Neural crest cell (in vitro differentiated cells): ENCODE measurements around the gene GALNT13. TPM values are rescaled to one million over a fixed set of nuclear protein-coding genes. Genes with fewer than 3 reads are reported as not detected.

Source experiments
- DNase-seq: peaks from one replicate; pipeline ENCODE4 v3.0.0; 2021; ENCODE audit warnings: low read depth, mixed read lengths, low spot score
- H3K27ac Mint-ChIP-seq: one replicate; pipeline ENCODE4 v1.8.0; 2021; ENCODE audit warnings: mild to moderate bottlenecking, mixed read lengths; ENCODE audit not compliant: unreplicated experiment
- H3K27me3 Mint-ChIP-seq: 2 replicates; pipeline ENCODE4 v1.8.0; 2021; ENCODE audit warnings: low read depth, mild to moderate bottlenecking, mixed read lengths
- H3K36me3 Mint-ChIP-seq: 2 replicates; pipeline ENCODE4 v1.8.0; 2021; ENCODE audit warnings: low read depth, mild to moderate bottlenecking, mixed read lengths
- H3K4me1 Mint-ChIP-seq: 2 replicates; pipeline ENCODE4 v1.8.0; 2021; ENCODE audit warnings: mixed read lengths
- H3K4me3 Mint-ChIP-seq: one replicate; pipeline ENCODE4 v1.8.0; 2021; ENCODE audit warnings: mild to moderate bottlenecking, mixed read lengths
- H3K9me3 Mint-ChIP-seq: 2 replicates; pipeline ENCODE4 v1.8.0; 2021; ENCODE audit warnings: mixed read lengths
- CTCF ChIP-seq: fragments of 200-600 bp; sonication (generic); conservative IDR thresholded peaks from 2 replicates; pipeline ENCODE4 v1.5.0; 2021; ENCODE audit warnings: antibody characterized with exemption, mild to moderate bottlenecking
- total RNA-seq: library from RNA; stranded (reverse); gene quantifications from 2 replicates; pipeline ENCODE4 v1.2.1, GENCODE V29; 2021

The GALNT13 gene
- total RNA-seq, 1 donor from 2014 or later, result 7.4 TPM

- Mint-ChIP-seq H3K27me3 (no peaks in the 10 kb centered on the region), H3K27ac (no peak overlapping the region)
These were observed 496.4 kb downstream of the GALNT13 start for GRCh38 chr2:154368153-154368552.

DNA sequence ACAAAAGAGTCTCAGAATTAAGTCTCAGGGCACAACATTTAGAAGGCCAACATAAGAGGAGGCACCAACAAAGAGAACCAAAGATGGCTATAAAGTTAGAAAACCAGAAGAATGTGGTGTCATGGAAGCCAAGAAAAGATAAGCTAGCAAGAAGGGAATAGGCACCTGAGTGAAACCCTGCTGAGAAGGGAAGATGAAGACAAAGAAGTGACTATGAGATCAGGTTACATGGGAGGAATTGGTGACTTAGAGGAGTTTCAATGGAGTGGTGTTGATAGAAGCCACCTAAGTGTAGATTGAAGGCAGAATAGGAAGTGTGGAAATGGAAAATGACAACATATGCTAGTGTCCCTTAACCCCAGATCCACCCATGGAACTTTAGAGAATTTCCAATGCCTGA, 499.2 kb downstream of the GALNT13 start:
- no peak for DNase-seq
- no peak overlapping the region for H3K4me3 Mint-ChIP-seq
- TF ChIP-seq CTCF, result no peak
- no peak overlapping the region for H3K27ac Mint-ChIP-seq
- H3K4me1 Mint-ChIP-seq, result peaks cover 8% of the 10 kb centered on the region
- H3K27me3 Mint-ChIP-seq, result no peaks in the 10 kb centered on the region
- no peaks in the 10 kb centered on the region for H3K36me3 Mint-ChIP-seq
- H3K9me3 Mint-ChIP-seq, result no peaks in the 10 kb centered on the region

More at GRCh38 chr2:154368153-154368552, 496.4 kb downstream of the GALNT13 start:
- Mint-ChIP-seq H3K4me3 (no peak overlapping the region), H3K36me3 (no peaks in the 10 kb centered on the region), H3K9me3 (no peaks in the 10 kb centered on the region), H3K4me1 (no peaks in the 10 kb centered on the region)
- TF ChIP-seq CTCF, result no peak
- no peak for DNase-seq

DNA sequence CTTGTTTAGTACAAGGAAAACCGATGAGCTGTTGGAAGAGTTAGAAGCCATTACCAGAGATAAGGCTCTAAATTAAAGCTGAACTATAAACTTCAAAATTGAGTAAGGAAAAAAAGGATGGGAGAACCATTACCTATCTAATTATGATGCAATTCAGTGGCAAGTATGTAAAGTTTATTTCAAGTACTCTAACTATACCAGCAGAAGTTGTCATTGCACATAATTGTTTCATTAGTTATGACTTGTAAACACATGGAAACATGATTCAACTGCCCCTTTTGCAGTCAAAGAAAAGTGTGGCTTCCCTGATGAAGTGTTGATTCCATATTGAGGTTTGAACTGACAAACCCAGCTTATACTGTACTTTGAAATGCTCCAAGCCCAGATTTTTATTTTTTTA, 502.7 kb downstream of the GALNT13 start:
- DNase-seq, result no peak
- no peaks in the 10 kb centered on the region for H3K27me3 Mint-ChIP-seq
- H3K4me3 Mint-ChIP-seq, result no peak overlapping the region
- TF ChIP-seq CTCF, result no peak
- no peaks in the 10 kb centered on the region for H3K36me3 Mint-ChIP-seq
- H3K9me3 Mint-ChIP-seq, result no peaks in the 10 kb centered on the region
- peaks cover 9% of the 10 kb centered on the region for H3K4me1 Mint-ChIP-seq
- no peak overlapping the region for H3K27ac Mint-ChIP-seq

DNA sequence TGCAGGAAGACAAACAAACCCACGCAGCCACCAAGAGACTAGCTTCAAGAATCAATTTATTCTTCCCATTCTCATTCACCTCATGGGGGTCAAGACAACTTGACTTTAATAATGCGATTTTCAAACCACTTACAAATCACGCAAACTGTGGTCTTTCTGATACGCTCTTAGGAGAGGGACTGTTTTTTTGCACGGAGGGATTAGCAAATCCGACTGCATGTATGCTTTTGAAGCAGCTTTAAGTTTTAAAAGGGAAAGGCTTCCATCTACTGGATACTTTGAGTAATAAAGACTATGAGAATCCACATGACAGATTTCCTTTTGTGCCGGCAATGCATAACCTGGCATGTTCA, 503.8 kb downstream of the GALNT13 start:
- Mint-ChIP-seq H3K27ac (no peak overlapping the region), H3K4me3 (no peak overlapping the region), H3K36me3 (no peaks in the 10 kb centered on the region), H3K4me1 (peaks cover 9% of the 10 kb centered on the region), H3K27me3 (no peaks in the 10 kb centered on the region), H3K9me3 (no peaks in the 10 kb centered on the region)
- no peak for DNase-seq
- TF ChIP-seq CTCF, result peak; percentile 73

DNA sequence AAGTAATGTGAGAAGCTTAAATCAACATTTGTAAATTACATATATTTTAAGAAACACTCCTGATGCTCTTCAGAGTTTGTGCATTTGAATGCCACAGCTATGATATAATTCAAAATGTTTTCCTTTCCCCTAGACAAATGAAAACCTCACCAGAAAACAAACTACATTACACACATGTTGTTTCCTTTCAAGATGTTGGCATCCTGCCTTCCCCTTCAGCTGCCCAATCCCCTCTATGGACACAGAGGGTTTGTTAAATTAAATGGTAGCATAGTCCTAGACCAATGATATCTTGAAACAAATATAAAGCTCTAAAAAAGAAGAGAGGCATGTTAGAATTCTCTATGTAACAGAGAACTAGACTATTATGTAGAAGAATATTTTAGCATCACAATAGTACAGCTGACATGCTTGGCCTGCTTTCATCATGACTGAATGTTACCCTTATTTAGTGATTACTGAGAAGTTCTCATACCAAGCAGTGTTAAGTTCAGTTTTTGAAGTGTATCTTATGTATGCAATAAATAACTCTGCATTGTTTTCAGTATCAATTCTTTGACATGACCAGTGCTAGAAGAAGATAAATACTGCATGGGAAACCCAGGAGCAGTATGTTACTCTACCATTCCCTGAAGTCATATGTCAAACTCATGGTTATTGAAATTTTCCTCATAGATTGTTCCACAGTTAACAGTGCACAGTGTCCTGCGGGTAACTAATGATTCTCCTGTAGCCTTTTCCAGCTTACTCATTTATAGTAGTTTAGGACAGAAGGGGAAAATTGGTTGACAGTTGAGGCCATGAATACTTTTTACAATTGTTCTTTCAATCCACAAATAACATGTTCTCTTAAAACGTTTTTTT, 510.4 kb downstream of the GALNT13 start:
- no peak overlapping the region for H3K4me3 Mint-ChIP-seq
- H3K4me1 Mint-ChIP-seq, result peaks cover 5% of the 10 kb centered on the region
- DNase-seq, result no peak
- peak overlapping the region; percentile 45 for H3K27ac Mint-ChIP-seq
- no peaks in the 10 kb centered on the region for H3K27me3 Mint-ChIP-seq
- no peak for TF ChIP-seq CTCF
- no peaks in the 10 kb centered on the region for H3K36me3 Mint-ChIP-seq
- no peaks in the 10 kb centered on the region for H3K9me3 Mint-ChIP-seq
